GM21360 (cell line): ENCODE measurements around the gene FANCD2OS.
"Not testable (repeated sequence)": the region's sequence is repeated elsewhere in the genome, so short reads cannot be mapped to it uniquely, and the experiment has no call there.

ENCODE experiments used
- ATAC-seq: cut with Tn5 transposase; IDR thresholded peaks from one replicate; pipeline ENCODE4 v1.9.1; 2021; ENCODE audit warnings: mild to moderate bottlenecking, moderate library complexity; ENCODE audit not compliant: unreplicated experiment

The FANCD2OS gene

GRCh38 chr3:10108091-10108490, at the start of gene FANCD2OS:
Gene FANCD2OS, minus strand, starts transcription at chr3:10108255. Its CDS starts 3,481 bp downstream, at chr3:10104774.
- no peak for ATAC-seq

GRCh38 chr3:10157031-10157430, 49.0 kb upstream of the FANCD2OS start:
- ATAC-seq = no peak

GRCh38 chr3:10155658-10156057, 47.6 kb upstream of the FANCD2OS start:
- ATAC-seq = no peak

- ATAC-seq = no peak
Measured at GRCh38 chr3:10155123-10155472, 47.0 kb upstream of the FANCD2OS start.

- ATAC-seq = no peak
Measured at GRCh38 chr3:10154335-10155122, 46.5 kb upstream of the FANCD2OS start.

- ATAC-seq = no peak
Measured at GRCh38 chr3:10150987-10151386, 42.9 kb upstream of the FANCD2OS start.

GRCh38 chr3:10149226-10149625, 41.2 kb upstream of the FANCD2OS start:
- ATAC-seq = no peak

GRCh38 chr3:10145685-10146084, 37.6 kb upstream of the FANCD2OS start:
- ATAC-seq = no peak

GRCh38 chr3:10142707-10143560, 34.9 kb upstream of the FANCD2OS start:
- ATAC-seq = no peak

GRCh38 chr3:10140996-10141546, 33.0 kb upstream of the FANCD2OS start:
- no peak for ATAC-seq

GRCh38 chr3:10137178-10137577, 29.1 kb upstream of the FANCD2OS start:
- ATAC-seq = no peak

GRCh38 chr3:10136426-10137005, 28.5 kb upstream of the FANCD2OS start:
- ATAC-seq = no peak

- not testable (repeated sequence) for ATAC-seq
Measured at GRCh38 chr3:10135872-10136271, 27.8 kb upstream of the FANCD2OS start.

- ATAC-seq = no peak
Measured at GRCh38 chr3:10122724-10123123, 14.7 kb upstream of the FANCD2OS start.

- no peak for ATAC-seq
Measured at GRCh38 chr3:10121064-10121463, 13.0 kb upstream of the FANCD2OS start.

- no peak for ATAC-seq
Measured at GRCh38 chr3:10119376-10119775, 11.3 kb upstream of the FANCD2OS start.

GRCh38 chr3:10116928-10117327, 8.9 kb upstream of the FANCD2OS start:
- no peak for ATAC-seq

- no peak for ATAC-seq
Measured at GRCh38 chr3:10116138-10116460, 8.0 kb upstream of the FANCD2OS start.

GRCh38 chr3:10115326-10116137, 7.5 kb upstream of the FANCD2OS start, which contains the start of gene BRK1:
Gene BRK1, plus strand, starts transcription at chr3:10115675. Its CDS starts 27 bp downstream, at chr3:10115702.
- ATAC-seq = peak; percentile 94

GRCh38 chr3:10106919-10107318, 1.1 kb downstream of the FANCD2OS start:
- no peak for ATAC-seq

- ATAC-seq = no peak
Measured at GRCh38 chr3:10099041-10099440, 9.0 kb downstream of the FANCD2OS start.
